WTC11 (cell line): ENCODE measurements around the gene COL5A3.

Source experiments
- CREB1 ChIP-seq: sonication (generic); formaldehyde crosslinking; IDR thresholded peaks from 2 replicates; pipeline ENCODE4 v1.8.0; 2023; ENCODE audit warnings: mild to moderate bottlenecking, missing genetic modification reagents
- TEAD4 ChIP-seq: sonication (generic); formaldehyde crosslinking; IDR thresholded peaks from 2 replicates; pipeline ENCODE4 v1.8.0; 2022; ENCODE audit warnings: mild to moderate bottlenecking, missing genetic modification reagents
- ZNF263 ChIP-seq: sonication (generic); formaldehyde crosslinking; IDR thresholded peaks from 2 replicates; pipeline ENCODE4 v1.8.1; 2022; ENCODE audit warnings: low read depth, mild to moderate bottlenecking, moderate library complexity, missing genetic modification reagents

DNA sequence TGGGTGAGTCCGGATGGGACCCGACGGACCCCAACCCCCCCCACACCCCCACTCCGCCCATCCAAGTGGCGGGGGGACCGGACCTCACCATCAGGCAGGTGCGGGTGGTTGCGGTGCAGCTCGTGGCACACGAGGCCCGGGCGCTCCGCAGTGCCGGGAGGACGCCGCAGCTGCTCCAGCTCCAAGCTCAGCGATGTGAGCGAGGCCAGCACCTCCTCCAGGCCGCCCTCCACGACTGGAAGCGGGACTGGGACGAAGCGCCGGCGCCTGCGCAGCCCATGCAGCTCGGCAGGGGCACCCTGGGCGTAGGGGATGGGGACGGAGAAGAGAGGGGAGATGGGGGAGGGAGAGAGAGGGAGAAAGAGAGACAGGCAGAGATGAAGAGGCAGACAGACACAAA is 43.9 kb downstream of the COL5A3 start:
- TF ChIP-seq CREB1 (CRISPR knock-in tag) (no peak), TEAD4 (CRISPR knock-in tag) (no peak), ZNF263 (CRISPR knock-in tag) (no peak)
